Raji (cell line): ENCODE measurements around the gene ADGRG1.

Experiments
- POLR2A ChIP-seq: IDR thresholded peaks from 2 replicates; pipeline ENCODE4 v1.6.1; 2011; ENCODE audit warnings: low read depth, low read length, control low read depth; ENCODE audit not compliant: insufficient read depth

The ADGRG1 gene

DNA sequence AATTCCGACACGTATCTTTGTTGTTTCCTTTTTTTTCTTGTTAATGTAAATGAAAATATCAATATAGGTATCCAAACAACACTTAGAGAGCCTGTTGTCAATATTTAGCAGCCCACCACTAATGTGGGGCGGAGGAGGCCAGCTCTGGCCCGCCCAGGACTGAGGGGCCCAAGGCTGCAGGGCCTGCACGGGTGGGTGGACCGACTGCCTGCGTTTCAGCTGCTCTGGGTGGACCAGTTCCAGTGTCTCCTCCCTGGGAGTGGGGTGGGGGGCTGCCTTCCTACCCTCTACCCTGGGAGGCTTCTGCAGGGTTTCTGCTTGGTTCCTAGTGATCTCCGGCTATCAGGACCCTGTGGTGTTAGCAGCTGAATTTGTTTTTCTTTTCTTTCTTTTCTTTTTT, 15.9 kb upstream of the ADGRG1 start:
- TF ChIP-seq POLR2A, result no peak

DNA sequence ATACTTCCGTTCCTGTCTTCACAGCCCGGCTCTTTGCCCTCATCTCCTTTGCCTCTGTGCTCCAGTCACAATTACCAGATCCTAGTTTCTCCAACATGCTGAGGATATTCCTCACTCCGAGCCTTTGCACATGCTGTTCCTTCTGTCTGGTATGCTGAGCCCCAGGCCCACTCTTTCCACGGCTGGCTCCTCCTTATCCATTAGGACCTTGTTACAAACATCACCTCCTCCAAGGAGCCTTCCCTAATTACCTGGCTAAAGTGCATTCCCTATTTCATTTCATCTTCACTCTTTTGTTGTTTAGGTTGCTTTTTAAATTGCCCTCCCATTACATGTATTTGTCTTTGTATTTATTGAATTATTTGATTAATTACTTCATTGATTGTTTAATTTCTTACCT, 14.9 kb upstream of the ADGRG1 start:
- no peak for TF ChIP-seq POLR2A

DNA sequence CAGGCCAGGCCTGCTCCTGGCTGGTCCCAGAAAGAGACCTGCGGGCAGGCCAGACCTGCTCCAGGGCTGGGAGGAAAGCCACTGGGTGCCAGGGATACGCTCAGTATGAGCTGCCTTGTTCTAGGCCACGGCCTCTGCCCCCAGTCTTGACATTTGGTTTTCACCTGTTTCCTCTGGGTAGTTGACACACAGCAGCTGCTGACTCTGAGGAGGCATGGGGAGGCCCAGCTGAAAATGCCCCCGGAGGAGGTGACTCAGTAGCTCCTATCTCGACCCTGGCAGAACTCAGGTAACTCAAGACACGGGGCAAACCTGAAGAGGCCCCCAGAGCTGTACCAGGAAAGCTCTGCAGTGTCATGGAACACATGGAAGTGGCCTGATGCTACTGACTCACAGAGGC, 13.9 kb upstream of the ADGRG1 start:
- TF ChIP-seq POLR2A, result no peak

DNA sequence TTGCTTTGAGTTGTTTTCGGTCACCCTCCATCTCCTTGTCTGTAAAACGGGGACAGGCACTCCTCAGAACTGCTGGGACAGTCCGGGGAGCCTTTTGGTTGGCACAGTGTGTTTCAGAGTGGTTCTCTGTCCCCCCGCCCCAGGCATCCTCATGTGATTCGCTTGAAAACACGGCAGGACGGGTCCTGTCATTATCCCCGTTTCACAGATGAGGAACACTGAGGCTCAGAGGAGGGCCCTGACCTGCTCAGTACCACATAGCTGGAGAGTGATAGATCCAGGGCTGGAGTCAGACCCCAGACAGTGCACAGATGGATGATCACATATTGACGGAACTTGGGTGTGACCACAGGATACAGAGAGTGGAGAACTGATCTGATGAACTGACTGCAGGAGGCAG, 13.5 kb upstream of the ADGRG1 start:
- no peak for TF ChIP-seq POLR2A

DNA sequence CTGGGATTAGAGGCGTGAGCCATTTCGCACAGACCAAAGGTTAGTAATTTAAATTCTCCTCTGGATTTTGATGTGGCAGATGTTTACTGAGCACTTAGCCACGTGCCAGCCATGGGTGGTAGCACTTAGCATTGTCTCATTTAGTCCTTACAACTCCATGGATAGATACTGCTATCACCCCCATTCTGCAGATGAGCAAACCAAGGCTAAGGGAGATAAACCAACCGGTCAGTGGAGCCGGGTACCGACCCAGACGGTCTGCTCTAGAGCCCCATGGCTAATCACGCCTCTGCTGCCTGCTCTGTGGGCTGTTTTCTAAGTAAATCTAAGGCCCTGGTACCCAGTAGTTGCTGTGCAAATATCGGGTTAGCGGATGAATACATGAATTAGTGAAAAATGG, 12.6 kb upstream of the ADGRG1 start:
- no peak for TF ChIP-seq POLR2A

DNA sequence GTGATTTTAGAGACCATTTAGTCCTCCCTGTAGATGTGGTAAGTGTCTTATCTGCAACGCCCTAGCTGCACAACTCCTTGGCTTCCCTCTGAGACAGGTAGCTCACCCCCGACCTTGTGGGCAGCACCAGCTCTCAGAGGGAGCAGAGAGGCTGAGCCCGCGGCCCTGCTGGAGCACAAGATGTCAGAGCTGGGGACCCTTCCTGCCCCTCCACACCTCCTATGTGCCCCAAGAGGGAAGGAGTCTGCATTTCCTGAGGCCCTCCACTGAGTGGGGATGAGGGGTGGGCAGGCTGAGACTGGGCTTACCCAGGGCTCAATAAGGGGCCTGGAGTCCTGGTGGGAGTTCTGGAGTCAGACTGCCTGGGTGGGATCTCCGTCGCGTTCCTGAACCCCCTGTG, 12.2 kb upstream of the ADGRG1 start:
- TF ChIP-seq POLR2A, result no peak

DNA sequence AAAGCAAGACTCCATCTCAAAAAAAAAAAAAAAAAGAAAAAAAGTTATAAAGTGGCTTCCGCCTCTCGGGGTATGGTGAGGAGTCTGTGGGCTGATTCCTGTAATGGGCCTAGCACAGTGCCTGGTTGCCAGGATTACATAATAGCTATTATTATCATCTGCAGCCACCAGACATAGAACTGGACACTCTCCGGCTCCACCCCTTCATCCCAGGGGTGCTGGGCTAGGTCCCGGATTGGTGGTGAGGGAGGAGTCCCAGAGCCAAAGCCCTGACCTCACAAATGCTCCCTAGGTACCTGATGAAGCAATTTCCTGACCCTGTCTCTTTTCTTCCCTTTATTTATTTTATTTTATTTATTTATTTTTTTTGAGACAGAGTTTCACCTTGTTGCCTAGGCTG, 11.6 kb upstream of the ADGRG1 start:
- TF ChIP-seq POLR2A, result no peak

DNA sequence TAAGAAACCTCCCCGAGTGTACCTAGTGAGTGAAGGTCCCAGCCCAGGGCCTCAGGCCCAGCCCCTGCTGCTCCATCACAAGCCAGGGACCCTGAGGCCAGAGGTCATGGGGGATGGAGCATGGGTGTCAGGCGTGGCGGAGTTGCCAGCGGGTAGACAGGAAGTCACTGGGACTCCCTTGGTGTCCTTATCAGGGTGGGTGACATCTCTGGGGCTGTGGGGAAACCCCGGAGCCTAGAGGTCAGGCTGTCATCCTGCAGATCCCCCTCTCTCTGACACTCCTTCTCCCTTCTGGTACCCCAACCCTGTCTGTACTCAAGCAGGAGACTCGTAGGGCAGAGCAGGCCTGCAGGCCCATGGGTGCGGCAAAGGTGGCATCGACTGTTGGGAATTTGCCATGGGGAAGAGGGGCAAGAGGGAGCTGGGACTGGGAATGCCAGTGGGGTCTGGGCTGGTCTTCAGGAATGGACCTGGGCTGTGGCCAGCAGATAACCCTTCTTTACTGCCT, 10.8 kb upstream of the ADGRG1 start:
- TF ChIP-seq POLR2A, result no peak

DNA sequence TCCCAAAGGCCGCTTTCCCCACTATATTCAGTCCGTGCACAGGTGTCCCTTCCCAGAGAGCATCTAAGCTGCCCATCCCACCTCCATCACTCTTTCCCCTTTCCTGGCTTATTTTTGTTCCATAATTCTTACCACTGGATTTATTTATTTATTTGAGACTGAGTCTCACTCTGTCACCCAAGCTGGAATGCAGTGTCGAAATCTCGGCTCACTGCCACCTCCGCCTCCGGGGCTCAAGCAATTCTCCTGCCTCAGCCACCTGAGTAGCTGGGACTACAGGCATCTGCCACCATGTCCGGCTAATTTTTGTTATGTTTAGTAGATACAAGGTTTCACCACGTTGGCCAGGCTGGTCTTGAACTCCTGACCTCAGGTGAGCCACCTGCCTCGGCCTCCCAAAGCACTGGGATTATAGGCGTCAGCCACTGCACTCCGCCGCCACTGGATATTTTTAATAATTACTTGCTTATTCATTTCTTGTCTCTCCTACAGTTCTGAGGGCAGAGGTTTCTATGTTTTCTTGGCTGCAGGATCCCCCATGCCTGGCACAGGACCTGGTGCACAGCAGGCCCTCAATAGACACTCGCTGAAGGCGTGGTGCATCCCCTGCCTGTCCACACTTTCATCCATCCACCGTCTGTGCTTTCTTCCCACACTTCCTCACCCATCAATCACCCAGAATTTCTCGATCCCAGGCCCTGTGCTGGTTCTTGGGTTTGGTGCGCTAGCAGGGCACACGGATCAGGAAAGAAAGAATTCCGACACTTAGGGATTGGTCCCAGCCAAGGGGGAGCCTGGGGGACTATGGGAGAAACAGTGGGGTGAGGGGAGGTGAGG, 9.9 kb upstream of the ADGRG1 start:
- no peak for TF ChIP-seq POLR2A

DNA sequence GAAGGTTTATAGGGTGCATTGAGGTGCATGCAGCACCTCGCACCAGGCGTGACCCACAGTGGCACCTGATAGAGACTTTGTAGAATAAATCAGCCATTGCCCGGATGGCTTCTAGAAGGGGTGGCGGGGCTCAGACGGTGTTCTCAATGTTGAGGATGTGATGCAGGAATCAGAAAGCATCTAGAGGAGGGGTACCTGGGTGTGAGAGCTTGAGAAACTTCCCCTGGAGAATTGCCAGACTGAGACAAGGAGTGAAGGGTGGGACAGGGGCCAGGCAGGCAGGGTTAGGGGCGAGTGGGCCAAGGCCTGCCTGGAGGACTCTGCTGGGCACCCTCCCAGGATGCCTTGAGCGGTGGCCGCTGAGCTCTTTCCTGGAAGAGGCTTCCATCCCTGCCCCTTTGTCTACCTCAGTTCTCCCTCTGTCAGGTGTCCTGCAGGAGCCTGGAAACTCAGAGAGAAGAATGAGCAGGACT, 9.3 kb upstream of the ADGRG1 start:
- TF ChIP-seq POLR2A, result no peak

DNA sequence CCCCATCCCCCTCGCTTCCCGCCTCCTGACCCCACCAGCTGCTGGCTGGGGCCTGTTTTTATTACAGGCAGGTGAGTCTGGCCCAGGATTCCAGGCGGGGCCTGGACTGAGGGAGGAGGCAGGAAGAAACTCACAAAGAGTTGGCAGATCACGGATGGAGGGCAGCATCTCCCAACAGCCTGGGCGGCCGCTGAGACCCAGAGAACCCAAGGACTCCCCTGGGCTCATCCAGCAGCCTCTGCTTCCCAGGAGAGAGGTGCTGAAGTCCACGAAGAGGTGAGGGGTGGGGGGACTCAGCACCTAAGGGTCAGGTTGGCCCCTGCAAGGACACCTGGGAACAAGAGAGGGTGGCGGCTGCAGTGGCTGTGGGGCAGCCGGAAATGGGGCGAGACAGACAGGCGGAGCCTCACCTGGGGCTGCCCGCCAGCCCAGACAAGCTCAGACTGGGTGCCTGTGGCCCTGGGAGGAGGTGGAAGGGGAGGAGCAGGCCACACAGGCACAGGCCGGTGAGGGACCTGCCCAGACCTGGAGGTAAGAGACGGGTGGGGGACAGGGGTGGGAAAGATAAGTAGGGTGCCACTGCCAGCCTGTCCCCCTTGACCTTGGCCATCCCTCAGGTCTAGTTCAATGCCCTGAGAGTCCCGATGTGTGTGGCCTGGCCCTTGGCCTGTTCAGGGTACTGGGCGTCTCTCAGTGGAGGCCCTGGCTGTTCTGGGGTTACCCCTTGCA, 8.7 kb upstream of the ADGRG1 start:
- no peak for TF ChIP-seq POLR2A

DNA sequence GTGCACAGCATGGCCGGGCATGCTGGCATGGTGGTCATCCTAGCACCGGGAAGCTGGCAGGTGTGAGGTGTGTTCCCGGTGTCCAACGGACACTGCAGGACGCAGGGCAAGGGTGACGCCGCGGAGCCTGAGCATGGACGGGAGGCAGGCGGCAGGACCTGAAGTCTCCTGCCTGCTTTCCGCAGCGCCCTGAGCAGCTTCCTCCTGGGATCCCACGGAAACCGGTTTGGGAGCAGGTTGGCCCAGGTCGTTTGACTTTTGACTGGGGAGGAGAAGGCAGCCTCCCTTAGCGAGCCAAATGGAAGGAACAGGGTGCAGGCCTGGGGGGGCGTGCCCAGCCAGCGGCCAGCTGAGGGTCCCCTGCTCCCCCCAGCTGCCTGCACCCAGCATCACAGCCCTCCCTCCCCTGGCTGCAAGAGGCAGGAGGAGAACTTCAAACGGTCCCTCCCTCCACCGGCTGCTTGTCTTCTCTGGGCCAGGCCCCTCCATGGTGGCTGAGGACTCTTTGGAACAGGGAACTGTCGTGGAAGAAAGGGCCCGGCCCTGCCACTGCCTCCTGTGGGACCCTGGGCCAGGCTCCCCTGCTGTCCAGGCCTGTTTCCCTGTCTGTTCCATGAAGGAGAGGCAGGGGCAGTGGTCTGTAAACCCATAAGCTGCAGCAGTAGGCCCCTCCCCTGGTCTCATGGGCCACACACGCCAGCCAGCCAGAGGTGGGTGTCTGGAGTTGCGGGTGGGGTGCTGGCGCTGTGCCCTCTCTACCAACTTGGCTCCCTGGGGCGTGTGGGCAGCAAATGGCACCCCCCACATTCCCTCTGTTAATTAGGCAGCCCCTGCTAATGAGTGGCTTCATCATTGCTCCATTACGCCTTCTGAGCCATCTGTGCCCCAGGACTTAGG, 7.8 kb upstream of the ADGRG1 start:
- TF ChIP-seq POLR2A, result no peak

DNA sequence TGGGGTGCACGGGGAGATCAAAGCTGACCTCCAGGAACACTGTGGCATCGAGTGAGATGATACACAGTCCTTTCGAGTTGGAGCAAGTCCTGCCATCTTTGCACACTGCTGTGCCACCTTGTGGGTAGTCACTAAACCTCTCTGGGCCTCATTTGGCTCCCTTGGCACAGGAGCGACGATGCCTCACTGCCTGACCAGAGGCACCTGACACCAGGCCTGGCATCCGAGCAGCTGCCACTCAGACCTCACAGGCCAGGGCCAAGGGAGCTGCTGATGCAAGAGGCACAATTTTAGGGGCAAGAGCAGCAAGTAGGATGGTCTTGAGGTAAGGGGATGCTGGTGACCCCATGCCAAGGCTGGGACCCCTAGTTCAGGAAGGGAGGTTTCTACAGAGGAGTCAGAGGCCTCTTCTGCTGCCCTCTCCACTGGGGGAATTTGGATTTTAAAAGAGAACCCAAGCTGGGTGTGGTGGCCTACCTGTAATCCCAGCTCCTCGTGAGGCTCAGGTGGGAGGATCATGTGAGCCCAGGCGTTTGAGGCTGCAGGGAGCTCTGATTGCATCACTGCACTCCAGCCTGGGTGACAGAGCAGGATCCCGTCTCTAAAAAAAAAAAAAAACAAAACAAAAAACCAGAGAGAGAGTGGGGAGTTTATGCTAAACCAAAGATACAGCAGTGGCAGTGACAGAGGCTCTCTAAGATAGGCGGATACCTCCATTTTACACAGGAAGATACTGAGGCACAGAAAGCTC, 6.7 kb upstream of the ADGRG1 start:
- no peak for TF ChIP-seq POLR2A
